Pancreas (tissue), 10 donors: ENCODE data around the gene AFAP1L1. TPM values are rescaled to one million over a fixed set of nuclear protein-coding genes. Genes with fewer than 3 reads are reported as not detected.

ENCODE experiments used
- ATAC-seq, 4 donors: fragments of 200-7000 bp; cut with Tn5 transposase; one replicate each; pipeline versions ENCODE4 v1.8.0 to v1.9.1; 2020; ENCODE audit warnings: mild to moderate bottlenecking in 4 of 4, moderate library complexity in 4 of 4
- DNase-seq, 6 donors: peaks; one replicate each; pipeline ENCODE4 v3.0.0-alpha.2; 2020
- FAIRE-seq: peaks from 2 replicates; lab custom pipeline; 2012; peaks lifted over from hg19 to GRCh38; lab: Jason Lieb, UNC
- H3K27ac ChIP-seq, 4 donors: fragments of 200-600 bp; sonication (generic); 1 replicate in 3 of 4; 2 replicates in 1 of 4; pipeline versions ENCODE4 v1.5.0 to v1.8.0; 2020
- H3K27me3 ChIP-seq, 4 donors: fragments of 200-600 bp; one replicate each; pipeline ENCODE4 v1.8.0; 2021
- H3K36me3 ChIP-seq, 3 donors: fragments of 200-600 bp; sonication (generic) in 1 of 3; one replicate each; pipeline versions ENCODE4 v1.5.0 to v1.8.0; 2020 to 2021
- H3K4me1 ChIP-seq, 3 donors: fragments of 200-600 bp; one replicate each; pipeline ENCODE4 v1.8.0; 2021
- H3K4me3 ChIP-seq, 4 donors: fragments of 200-600 bp; sonication (generic) in 2 of 4; one replicate each; pipeline versions ENCODE4 v1.5.0 to v1.8.0; 2020 to 2021
- H3K9me3 ChIP-seq, 4 donors: fragments of 200-600 bp; one replicate each; pipeline ENCODE4 v1.8.0; 2021
- WGBS, 2 donors: extraction: QIAGEN DNeasy Blood & Tissue Kit; methylation state at CpG; one replicate each; pipeline ENCODE4 v1.1.7; 2013; 5-methylcytosine and 5-hydroxymethylcytosine counted together
- intact Hi-C, 3 donors: fragments of 100-400 bp; cut with DNase I; formaldehyde crosslinking; loops; one replicate each; pipeline versions ENCODE4 v1.11.1 to v1.14.2; 2022
- polyA plus RNA-seq, 2 donors: library from polyadenylated mRNA; stranded (reverse); fragments of 200-250 nt; gene quantifications; one replicate each; pipeline ENCODE4 v1.2.3, GENCODE V29; 2013
- total RNA-seq, 6 donors: library from RNA; stranded (reverse); fragmentation: NEBNext Ultra II Directional in 4 of 6; extraction: Animal tissue kit (Norgen Biotek cat#: 25700) in 4 of 6; gene quantifications; one replicate each; pipeline versions ENCODE4 v1.2.1 to v1.2.4, GENCODE V29; 2021 to 2023
- TF ChIP-seq, protein P1 (sequence below), 4 donors: fragments of 200-600 bp; sonication (generic) in 3 of 4; IDR thresholded peaks; one replicate each; pipeline versions ENCODE4 v1.5.0 to v1.8.0; 2021; ENCODE audit warnings: antibody characterized with exemption in 4 of 4
- donor health status: healthy with polysubstance abuse.
- donor health status: DM: no; HTN: no; CAD: no; lungs with moderate emphysema.
- donor health status: DM: no; HTN: no; CAD: no.
- donor health status: control.
- donor health status: control.
- donor health status: Bipolar disorder and iron deficiency.
- donor health status: DM: yes; HTN: yes; CAD: no.
- donor health status: DM: no; HTN: no; CAD: no.
- donor health status: DM: no; HTN: no; CAD: no.
- donor health status: DM: yes; HTN: yes; CAD: no.

Gene AFAP1L1
- total and polyA plus RNA-seq, 8 donors = 0.54 to 2.4 (median 1.2) TPM

DNA sequence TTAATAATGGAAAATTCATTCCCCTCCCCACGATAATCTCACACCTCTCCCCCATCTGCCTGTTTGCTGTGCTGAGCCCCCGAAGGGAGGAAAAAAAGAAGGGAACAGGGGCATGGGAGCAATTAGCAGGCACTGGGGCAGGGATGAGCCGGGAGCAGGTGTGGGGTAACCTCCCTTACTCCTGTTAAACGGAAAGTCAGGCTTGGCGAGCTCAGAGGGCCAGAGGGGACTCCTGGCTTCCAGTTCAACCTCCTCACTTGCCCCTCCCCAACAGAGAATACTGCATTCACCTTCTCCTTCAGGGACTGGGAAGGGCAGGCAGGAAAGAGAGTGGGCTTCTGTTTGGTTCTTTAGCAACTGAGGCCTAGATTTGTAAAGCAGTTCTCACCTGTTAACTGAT lies 1.6 kb downstream of the AFAP1L1 start:
- FAIRE-seq (no peak), DNase-seq (no peak), ATAC-seq (no peak)
- 73 to 74% methylated on average over 5 of the region's 5 CpGs for WGBS, 2 donors
- Histone ChIP-seq H3K9me3 (no peaks in the 10 kb centered on the region), H3K27ac (no peak overlapping the region), H3K27me3 (no peaks in the 10 kb centered on the region), H3K4me3 (no peak overlapping the region), H3K36me3 (no peaks in the 10 kb centered on the region), H3K4me1 (peaks cover 0 to 3% (median 0%) of the 10 kb centered on the region in 3 donors)
- TF ChIP-seq, protein P1, sequence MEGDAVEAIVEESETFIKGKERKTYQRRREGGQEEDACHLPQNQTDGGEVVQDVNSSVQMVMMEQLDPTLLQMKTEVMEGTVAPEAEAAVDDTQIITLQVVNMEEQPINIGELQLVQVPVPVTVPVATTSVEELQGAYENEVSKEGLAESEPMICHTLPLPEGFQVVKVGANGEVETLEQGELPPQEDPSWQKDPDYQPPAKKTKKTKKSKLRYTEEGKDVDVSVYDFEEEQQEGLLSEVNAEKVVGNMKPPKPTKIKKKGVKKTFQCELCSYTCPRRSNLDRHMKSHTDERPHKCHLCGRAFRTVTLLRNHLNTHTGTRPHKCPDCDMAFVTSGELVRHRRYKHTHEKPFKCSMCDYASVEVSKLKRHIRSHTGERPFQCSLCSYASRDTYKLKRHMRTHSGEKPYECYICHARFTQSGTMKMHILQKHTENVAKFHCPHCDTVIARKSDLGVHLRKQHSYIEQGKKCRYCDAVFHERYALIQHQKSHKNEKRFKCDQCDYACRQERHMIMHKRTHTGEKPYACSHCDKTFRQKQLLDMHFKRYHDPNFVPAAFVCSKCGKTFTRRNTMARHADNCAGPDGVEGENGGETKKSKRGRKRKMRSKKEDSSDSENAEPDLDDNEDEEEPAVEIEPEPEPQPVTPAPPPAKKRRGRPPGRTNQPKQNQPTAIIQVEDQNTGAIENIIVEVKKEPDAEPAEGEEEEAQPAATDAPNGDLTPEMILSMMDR (IDR thresholded peaks at IDR 0.05) = no peak
- intact Hi-C loops = no loop called here

DNA sequence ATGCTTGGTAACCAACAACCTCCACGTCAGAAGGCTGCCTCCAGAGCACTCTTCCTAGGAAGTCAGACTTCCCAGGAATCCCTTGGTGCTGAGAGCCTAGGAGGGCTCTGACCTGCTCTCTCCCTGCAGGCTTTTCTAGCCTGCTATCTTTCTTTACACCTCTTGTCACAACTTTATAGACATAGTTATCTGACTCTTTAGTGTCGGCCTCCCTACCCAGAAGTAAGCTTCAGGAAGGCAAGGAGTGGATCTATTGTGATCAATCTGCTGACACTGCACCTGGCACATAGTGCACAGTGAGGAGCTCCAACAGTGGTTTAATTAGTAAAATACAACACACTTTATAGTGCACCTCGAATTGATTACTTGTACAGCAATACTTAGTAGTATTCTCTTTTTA lies 2.3 kb downstream of the AFAP1L1 start:
- DNase-seq (no peak), ATAC-seq (no peak)
- no peak overlapping the region for H3K27ac ChIP-seq

DNA sequence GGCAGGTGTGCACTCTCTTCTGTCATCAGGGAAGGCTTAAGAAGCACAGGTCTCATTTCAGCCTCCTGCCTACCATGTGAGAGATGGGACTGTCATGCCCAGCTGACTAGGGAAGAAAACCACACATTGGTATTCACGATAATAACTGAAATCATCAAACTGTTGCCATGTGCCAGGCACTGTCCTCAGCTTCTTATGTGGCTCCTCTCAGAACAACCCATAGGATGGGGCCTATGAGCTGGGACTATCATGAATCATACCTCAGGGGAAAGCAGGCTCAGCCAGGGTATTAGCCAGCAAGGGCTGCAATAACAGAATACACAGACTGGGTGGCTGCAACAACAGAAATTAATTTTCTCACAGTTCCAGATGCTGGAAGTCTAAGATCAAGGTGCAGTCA lies 3.3 kb downstream of the AFAP1L1 start:
- intact Hi-C loops = no loop called here
- no peaks in the 10 kb centered on the region for H3K9me3 ChIP-seq
- 73 to 85% methylated on average over 1 of the region's 1 CpG for WGBS, 2 donors
- FAIRE-seq (no peak), DNase-seq (no peak), ATAC-seq (no peak)
- H3K36me3 ChIP-seq = no peaks in the 10 kb centered on the region
- H3K4me1 ChIP-seq = peaks cover 0 to 3% (median 0%) of the 10 kb centered on the region in 3 donors
- H3K4me3 ChIP-seq = no peak overlapping the region
- H3K27ac ChIP-seq = no peak overlapping the region
- TF ChIP-seq, protein P1 (IDR thresholded peaks at IDR 0.05) = no peak
- H3K27me3 ChIP-seq = no peaks in the 10 kb centered on the region

More for the DNA sequence above, 2.3 kb downstream of the AFAP1L1 start:
- WGBS, 2 donors = 62 to 63% methylated on average over 3 of the region's 3 CpGs
- peaks cover 0 to 3% (median 0%) of the 10 kb centered on the region in 3 donors for H3K4me1 ChIP-seq
- no peak overlapping the region for H3K4me3 ChIP-seq
- H3K9me3 ChIP-seq = no peaks in the 10 kb centered on the region
- TF ChIP-seq, protein P1 (IDR thresholded peaks at IDR 0.05) = no peak
- intact Hi-C loops = no loop called here
- H3K27me3 ChIP-seq = no peaks in the 10 kb centered on the region
- no peak for FAIRE-seq
- H3K36me3 ChIP-seq = no peaks in the 10 kb centered on the region

DNA sequence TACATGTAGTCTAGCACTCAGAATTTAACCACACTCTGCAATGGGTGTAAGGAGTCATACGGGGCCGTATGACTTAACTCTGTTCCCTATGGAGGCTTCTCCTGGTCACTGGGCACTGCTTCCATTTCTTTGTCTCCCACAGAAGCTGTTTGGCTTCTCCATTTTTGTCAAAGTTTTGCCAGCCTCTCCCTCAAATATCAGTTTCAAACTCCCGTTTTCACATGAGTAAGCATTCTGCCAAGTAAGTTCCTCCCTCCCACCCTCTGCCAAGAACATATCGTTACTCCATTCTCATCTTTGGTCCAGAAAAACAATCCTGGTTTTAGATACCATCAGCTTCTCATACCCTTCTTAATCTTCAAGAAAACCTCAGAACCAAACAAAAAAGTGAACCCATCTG lies 6.1 kb downstream of the AFAP1L1 start:
- no peak for DNase-seq
- Histone ChIP-seq H3K9me3 (no peaks in the 10 kb centered on the region), H3K4me1 (no peaks in the 10 kb centered on the region), H3K27me3 (no peaks in the 10 kb centered on the region), H3K36me3 (no peaks in the 10 kb centered on the region), H3K27ac (no peak overlapping the region), H3K4me3 (no peak overlapping the region)
- no peak for FAIRE-seq
- intact Hi-C loops = no loop called here
- TF ChIP-seq, protein P1 (IDR thresholded peaks at IDR 0.05) = no peak
- WGBS, 2 donors = 62 to 68% methylated on average over 4 of the region's 4 CpGs
- ATAC-seq = no peak

DNA sequence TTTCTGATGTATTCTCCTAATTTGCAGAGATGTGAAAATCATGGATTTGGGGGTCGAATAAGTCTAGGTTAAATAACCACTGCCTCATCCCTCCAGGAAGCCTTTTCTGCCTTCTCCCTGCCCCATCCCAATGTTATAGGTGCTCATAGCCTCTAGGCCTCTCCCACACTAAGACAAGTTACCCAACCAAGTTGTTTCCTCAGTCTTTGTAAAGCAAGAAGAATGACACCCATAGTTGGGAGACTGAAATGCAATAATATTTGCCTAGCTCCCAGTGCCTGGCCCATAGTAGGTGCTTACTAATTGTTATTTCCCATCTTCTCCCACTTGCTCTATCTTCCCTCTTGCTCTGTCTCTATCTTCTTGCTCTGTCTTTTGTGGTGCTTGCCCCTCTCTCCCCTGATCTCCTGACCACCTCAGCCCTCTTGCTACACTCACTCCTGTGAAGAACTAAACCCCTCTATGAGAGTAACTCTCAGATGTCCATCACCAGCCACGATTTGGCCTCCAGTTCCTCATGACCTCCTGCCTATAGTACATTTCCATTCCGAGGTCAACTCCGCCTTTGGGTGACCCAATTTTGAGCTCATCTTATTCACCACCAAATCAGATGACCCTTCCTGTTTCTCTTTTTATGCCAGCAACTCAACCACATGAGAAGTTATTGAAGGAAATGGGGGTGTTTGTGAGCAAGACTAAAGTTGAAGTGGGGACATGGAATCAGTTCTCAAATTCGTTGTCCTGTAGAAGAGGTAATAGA lies 7.0 kb downstream of the AFAP1L1 start:
- ATAC-seq = peak in 1 of 4 donors; percentile 54
- no peaks in the 10 kb centered on the region for H3K27me3 ChIP-seq
- WGBS, 2 donors = 53 to 66% methylated on average over 5 of the region's 5 CpGs
- H3K4me3 ChIP-seq = no peak overlapping the region
- H3K9me3 ChIP-seq = no peaks in the 10 kb centered on the region
- H3K4me1 ChIP-seq = no peaks in the 10 kb centered on the region
- DNase-seq = no peak
- intact Hi-C loops = no loop called here
- FAIRE-seq = no peak
- TF ChIP-seq, protein P1 (IDR thresholded peaks at IDR 0.05) = no peak
- H3K27ac ChIP-seq = no peak overlapping the region
- no peaks in the 10 kb centered on the region for H3K36me3 ChIP-seq
